GM12878 (cell line): Measurements from ENCODE around the gene ZNF445. TPM values are rescaled to one million over a fixed set of nuclear protein-coding genes. Genes with fewer than 3 reads are reported as not detected.

ENCODE experiments used
- CEBPB ChIP-seq, 2 experiments: fragments of 150-350 bp in 1 of 2; IDR thresholded peaks; 2 replicates each; pipeline ENCODE4 v1.6.1; 2012 to 2014; ENCODE audit warnings: low read depth in 2 of 2, low read length in 2 of 2, borderline replicate concordance in 1 of 2, inconsistent platforms in 1 of 2
- EGR1 ChIP-seq, 2 experiments: IDR thresholded peaks; 1 replicate in 1 of 2; 2 replicates in 1 of 2; pipeline ENCODE4 v1.6.1; 2011 to 2012; ENCODE audit warnings: low read depth in 2 of 2, low read length in 2 of 2, borderline replicate concordance in 1 of 2, mild to moderate bottlenecking in 1 of 2, moderate library complexity in 1 of 2
- NKRF ChIP-seq: fragments of 450-650 bp; conservative IDR thresholded peaks from 2 replicates; pipeline ENCODE4 v1.6.1; 2017; ENCODE audit warnings: mild to moderate bottlenecking, moderate library complexity
- NR2F1 ChIP-seq: fragments of 450-650 bp; conservative IDR thresholded peaks from 2 replicates; pipeline ENCODE4 v1.6.1; 2017; ENCODE audit warnings: mild to moderate bottlenecking
- PBX3 ChIP-seq: IDR thresholded peaks from 2 replicates; pipeline ENCODE4 v1.6.1; 2011; ENCODE audit warnings: mild to moderate bottlenecking, low read depth, low read length, moderate library complexity; ENCODE audit not compliant: insufficient replicate concordance
- PRDM15 ChIP-seq: fragments of 450-650 bp; formaldehyde crosslinking; IDR thresholded peaks from 2 replicates; pipeline ENCODE4 v1.4.0; 2020; ENCODE audit warnings: mild to moderate bottlenecking, moderate library complexity
- SPI1 ChIP-seq: IDR thresholded peaks from 2 replicates; pipeline ENCODE4 v1.6.1; 2011; ENCODE audit warnings: low read depth, mild to moderate bottlenecking, low read length, moderate library complexity, borderline replicate concordance; ENCODE audit not compliant: insufficient read depth
- polyA plus RNA-seq, 11 experiments: library from polyadenylated mRNA; depleted of rRNA in 4 of 11; unstranded in 6 of 11; stranded (reverse) in 5 of 11; fragments of >200 nt; fragmentation: Nextera tagmentation in 4 of 11; fragmentation: Illumina TruSeq in 1 of 11; extraction: Ambion mirVana in 4 of 11; extraction: Trizol in 1 of 11; gene quantifications; 1 replicate in 1 of 11; 2 replicates in 10 of 11; pipeline versions ENCODE4 v1.2.1 to v1.2.3, GENCODE V29; 2011 to 2016; ENCODE audit warnings: inconsistent platforms in 2 of 11, missing spikeins in 2 of 11, low read depth in 1 of 11
- total RNA-seq, 4 experiments: library from RNA; depleted of rRNA in 3 of 4; stranded (reverse); fragments of >200 nt in 3 of 4; fragmentation: Illumina TruSeq in 1 of 4; extraction: Trizol in 1 of 4; gene quantifications; 2 replicates each; pipeline versions ENCODE4 v1.2.1 to v1.2.3, GENCODE V29; 2013 to 2021

Gene ZNF445
- total and polyA plus RNA-seq, 10 of the 15 experiments (the other 5 are each of a cell fraction or from before 2014, with no cell fraction given): 0.80 to 14.4 (median 5.6) TPM

GRCh38 chr3:44506556-44506955 lies 29.1 kb upstream of the ZNF445 start (continued):
- TF ChIP-seq PBX3 (no peak), SPI1 (no peak), CEBPB (IDR thresholded peaks at IDR 0.05; ENCODE audit: borderline replicate concordance in 1 of 2, low read depth in 2 of 2, low read length in 2 of 2) (no peak), PRDM15 (no peak), NKRF (no peak), NR2F1 (no peak), EGR1 (IDR thresholded peaks at IDR 0.05; ENCODE audit: borderline replicate concordance in 1 of 2, low read depth in 2 of 2, low read length in 2 of 2) (no peak)
